Loucy (cell line): ENCODE data around the gene DVL2.

Experiments
- H2AFZ ChIP-seq: fragments of 200-600 bp; sonication (generic); 2 replicates; pipeline ENCODE4 v1.6.0; 2016; ENCODE audit warnings: antibody characterized with exemption, mild to moderate bottlenecking, low read length, moderate library complexity
- H3F3A ChIP-seq: fragments of 200-600 bp; 2 replicates; pipeline ENCODE4 v1.6.0; 2016; ENCODE audit warnings: antibody characterized with exemption, low read depth, mild to moderate bottlenecking
- H3K27me3 ChIP-seq: fragments of 200-600 bp; sonication (generic); 2 replicates; pipeline ENCODE4 v1.6.1; 2014; ENCODE audit warnings: low read length, mild to moderate bottlenecking; ENCODE audit not compliant: insufficient read depth, poor library complexity, severe bottlenecking
- H3K36me3 ChIP-seq: fragments of 200-600 bp; sonication (generic); 2 replicates; pipeline ENCODE4 v1.6.1; 2016; ENCODE audit warnings: low read length; ENCODE audit not compliant: insufficient read depth
- H3K4me1 ChIP-seq: fragments of 200-600 bp; sonication (generic); 2 replicates; pipeline ENCODE4 v1.5.1; 2014; ENCODE audit warnings: low read length, mild to moderate bottlenecking; ENCODE audit not compliant: insufficient read depth, poor library complexity, severe bottlenecking
- H3K4me2 ChIP-seq: fragments of 200-600 bp; sonication (generic); 2 replicates; pipeline ENCODE4 v1.6.0; 2014; ENCODE audit warnings: antibody characterized with exemption, low read length, low read depth, mild to moderate bottlenecking; ENCODE audit not compliant: poor library complexity, severe bottlenecking
- H3K4me3 ChIP-seq: fragments of 200-600 bp; sonication (generic); 2 replicates; pipeline ENCODE4 v1.5.1; 2014; ENCODE audit warnings: low read length, mild to moderate bottlenecking, mixed read lengths; ENCODE audit not compliant: poor library complexity, severe bottlenecking
- H3K79me2 ChIP-seq: fragments of 200-600 bp; sonication (generic); 2 replicates; pipeline ENCODE4 v1.6.1; 2014; ENCODE audit warnings: low read length; ENCODE audit not compliant: insufficient read depth
- H3K9ac ChIP-seq: fragments of 200-600 bp; sonication (generic); 2 replicates; pipeline ENCODE4 v1.6.0; 2014; ENCODE audit warnings: mild to moderate bottlenecking, low read depth, low read length, moderate library complexity; ENCODE audit not compliant: poor library complexity, severe bottlenecking
- H3K9me2 ChIP-seq: fragments of 200-600 bp; sonication (generic); replicated peaks from 2 replicates; pipeline ENCODE4 v1.6.1; 2016; ENCODE audit warnings: low read depth, low read length, mixed read lengths
- H3K9me3 ChIP-seq: fragments of 200-600 bp; sonication (generic); 2 replicates; pipeline ENCODE4 v1.6.1; 2014; ENCODE audit warnings: mild to moderate bottlenecking, antibody characterized with exemption, low read length, low read depth; ENCODE audit not compliant: insufficient read depth
- H4K20me1 ChIP-seq: fragments of 200-600 bp; sonication (generic); 2 replicates; pipeline ENCODE4 v1.6.0; 2014; ENCODE audit warnings: antibody characterized with exemption, low read length, mild to moderate bottlenecking; ENCODE audit not compliant: insufficient read depth, poor library complexity, severe bottlenecking
- CTCF ChIP-seq: fragments of 200-600 bp; sonication (generic); conservative IDR thresholded peaks from 2 replicates; pipeline ENCODE4 v1.5.1; 2014; ENCODE audit warnings: mild to moderate bottlenecking, antibody characterized with exemption, low read length
- EZH2phosphoT487 ChIP-seq: fragments of 200-600 bp; IDR thresholded peaks from 2 replicates; pipeline ENCODE4 v1.6.1; 2018; ENCODE audit warnings: antibody characterized with exemption, mild to moderate bottlenecking, moderate library complexity, borderline replicate concordance

The DVL2 gene

DNA sequence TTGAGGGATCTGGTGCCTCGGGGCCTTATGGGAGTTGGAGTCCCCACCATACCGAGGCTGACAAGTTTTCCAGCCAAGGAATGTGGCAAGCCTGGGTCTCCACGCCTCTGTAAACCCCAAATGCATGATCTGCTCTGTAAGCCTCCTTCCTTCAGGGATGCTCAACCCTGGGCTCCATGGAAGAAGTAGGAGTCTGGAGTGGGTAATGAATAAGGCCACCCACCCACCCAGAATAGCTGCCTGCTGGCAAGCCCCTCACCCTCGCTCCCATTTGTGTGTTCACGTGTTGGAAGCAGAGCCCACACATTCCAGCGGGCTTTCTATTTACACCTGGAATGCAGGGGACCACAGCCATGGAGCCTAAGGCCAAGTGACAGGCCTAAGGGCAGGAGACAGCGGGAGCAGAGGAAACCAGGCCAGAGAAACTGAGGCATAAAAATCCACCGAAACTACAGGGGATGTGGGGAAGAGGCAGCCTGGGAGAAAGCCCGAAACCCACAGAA is 19.1 kb downstream of the DVL2 start:
- Histone ChIP-seq H3K79me2 (peaks cover 31% of the 10 kb centered on the region), H4K20me1 (peaks cover 6% of the 10 kb centered on the region), H3K4me3 (peak overlapping the region; percentile 80), H3K9ac (peak overlapping the region; percentile 59), H3K4me1 (peaks cover 50% of the 10 kb centered on the region), H3K4me2 (peak overlapping the region; percentile 95), H3K36me3 (no peaks in the 10 kb centered on the region), H2AFZ (no peak overlapping the region), H3K27me3 (no peaks in the 10 kb centered on the region), H3K9me3 (no peaks in the 10 kb centered on the region), H3K9me2 (no peaks in the 10 kb centered on the region), H3F3A (peaks cover 3% of the 10 kb centered on the region; the same call in 1 of the 2 replicates)
- TF ChIP-seq CTCF: no peak

GRCh38 chr17:7214300-7215135 is 19.8 kb downstream of the DVL2 start:
- peaks cover 3% of the 10 kb centered on the region; the same call in 1 of the 2 replicates for H3F3A ChIP-seq
- no peak overlapping the region; the same call in 1 of the 2 replicates for H2AFZ ChIP-seq
- H3K4me2 ChIP-seq: peak overlapping the region; percentile 95
- no peaks in the 10 kb centered on the region for H3K9me3 ChIP-seq
- H3K27me3 ChIP-seq: no peaks in the 10 kb centered on the region
- H3K4me1 ChIP-seq: peaks cover 49% of the 10 kb centered on the region
- TF ChIP-seq EZH2phosphoT487 (no peak), CTCF (peak; percentile 67)
- no peaks in the 10 kb centered on the region for H3K9me2 ChIP-seq
- no peaks in the 10 kb centered on the region for H3K36me3 ChIP-seq
- H3K79me2 ChIP-seq: peaks cover 29% of the 10 kb centered on the region
- peak overlapping the region; percentile 80 for H3K4me3 ChIP-seq
- H3K9ac ChIP-seq: peak overlapping the region; percentile 64
- H4K20me1 ChIP-seq: peaks cover 6% of the 10 kb centered on the region

DNA sequence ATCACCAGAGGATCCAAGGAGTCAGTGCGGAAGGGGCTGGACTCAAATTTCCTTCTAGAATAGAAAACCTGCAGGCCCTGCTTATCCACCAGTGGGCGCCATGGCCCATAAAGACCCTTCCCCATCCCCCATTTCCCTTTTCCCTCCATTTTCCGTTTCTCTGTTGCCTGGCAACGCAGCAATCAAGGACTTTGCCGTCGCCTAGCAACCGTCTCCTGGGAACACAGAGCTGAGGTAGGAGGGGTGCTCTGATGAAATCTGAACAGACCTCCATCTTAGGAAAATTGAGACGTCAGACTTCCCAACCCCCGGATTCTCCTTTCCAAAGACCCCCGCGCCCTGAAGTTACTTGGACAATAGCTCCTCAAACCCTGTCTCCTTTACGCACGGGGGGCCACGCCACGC is 20.4 kb downstream of the DVL2 start:
- Histone ChIP-seq H3K9me2 (no peaks in the 10 kb centered on the region), H3K36me3 (no peaks in the 10 kb centered on the region), H3K4me1 (peaks cover 43% of the 10 kb centered on the region), H3K9ac (peak overlapping the region; percentile 48), H3K9me3 (no peaks in the 10 kb centered on the region), H3K4me2 (peak overlapping the region; percentile 95), H3F3A (peaks cover 3% of the 10 kb centered on the region; the same call in 1 of the 2 replicates), H4K20me1 (peaks cover 6% of the 10 kb centered on the region), H3K4me3 (peak overlapping the region; percentile 80), H2AFZ (no peak overlapping the region), H3K79me2 (peaks cover 29% of the 10 kb centered on the region), H3K27me3 (no peaks in the 10 kb centered on the region)
- no peak for TF ChIP-seq EZH2phosphoT487
- peak; percentile 89 for TF ChIP-seq CTCF
